NT2/D1 (cell line): ENCODE measurements around the gene EPB41.

Experiments used
- SUZ12 ChIP-seq: IDR thresholded peaks from 2 replicates; pipeline ENCODE4 v1.6.1; 2011; ENCODE audit not compliant: insufficient read length, insufficient read depth; ENCODE audit errors: extremely low read depth
- ZNF274 ChIP-seq: IDR thresholded peaks from 2 replicates; pipeline ENCODE4 v1.6.1; 2011; ENCODE audit warnings: mild to moderate bottlenecking, low read depth, low read length

DNA sequence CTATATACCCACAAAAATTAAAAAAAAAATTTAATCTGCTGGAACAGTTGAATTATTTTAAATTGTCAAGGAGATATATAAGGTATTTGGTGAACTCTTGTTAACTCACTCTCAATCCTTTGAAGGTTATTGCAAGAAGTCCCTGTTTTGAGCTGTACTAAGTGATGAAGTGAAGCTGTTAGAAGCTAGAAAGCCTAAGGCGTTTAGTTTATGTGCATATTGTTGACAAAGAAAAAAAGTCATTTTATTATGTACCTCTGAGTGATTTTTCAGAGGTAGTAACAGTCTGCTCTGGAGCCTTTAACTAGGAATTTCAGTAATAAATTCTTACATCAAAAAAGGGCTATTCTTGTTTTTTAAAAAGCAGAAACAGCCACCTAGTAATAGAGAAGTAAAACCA, 149.7 kb downstream of the EPB41 start:
- TF ChIP-seq ZNF274 (no peak), SUZ12 (no peak)
